Loucy (cell line): Measurements from ENCODE around the gene FOXP3.

ENCODE experiments used
- H2AFZ ChIP-seq: fragments of 200-600 bp; sonication (generic); 2 replicates; pipeline ENCODE4 v1.6.0; 2016; ENCODE audit warnings: antibody characterized with exemption, mild to moderate bottlenecking, low read length, moderate library complexity
- H3F3A ChIP-seq: fragments of 200-600 bp; 2 replicates; pipeline ENCODE4 v1.6.0; 2016; ENCODE audit warnings: antibody characterized with exemption, low read depth, mild to moderate bottlenecking
- H3K27me3 ChIP-seq: fragments of 200-600 bp; sonication (generic); 2 replicates; pipeline ENCODE4 v1.6.1; 2014; ENCODE audit warnings: low read length, mild to moderate bottlenecking; ENCODE audit not compliant: insufficient read depth, poor library complexity, severe bottlenecking
- H3K36me3 ChIP-seq: fragments of 200-600 bp; sonication (generic); 2 replicates; pipeline ENCODE4 v1.6.1; 2016; ENCODE audit warnings: low read length; ENCODE audit not compliant: insufficient read depth
- H3K4me1 ChIP-seq: fragments of 200-600 bp; sonication (generic); 2 replicates; pipeline ENCODE4 v1.5.1; 2014; ENCODE audit warnings: low read length, mild to moderate bottlenecking; ENCODE audit not compliant: insufficient read depth, poor library complexity, severe bottlenecking
- H3K4me2 ChIP-seq: fragments of 200-600 bp; sonication (generic); 2 replicates; pipeline ENCODE4 v1.6.0; 2014; ENCODE audit warnings: antibody characterized with exemption, low read length, low read depth, mild to moderate bottlenecking; ENCODE audit not compliant: poor library complexity, severe bottlenecking
- H3K4me3 ChIP-seq: fragments of 200-600 bp; sonication (generic); 2 replicates; pipeline ENCODE4 v1.5.1; 2014; ENCODE audit warnings: low read length, mild to moderate bottlenecking, mixed read lengths; ENCODE audit not compliant: poor library complexity, severe bottlenecking
- H3K79me2 ChIP-seq: fragments of 200-600 bp; sonication (generic); 2 replicates; pipeline ENCODE4 v1.6.1; 2014; ENCODE audit warnings: low read length; ENCODE audit not compliant: insufficient read depth
- H3K9ac ChIP-seq: fragments of 200-600 bp; sonication (generic); 2 replicates; pipeline ENCODE4 v1.6.0; 2014; ENCODE audit warnings: mild to moderate bottlenecking, low read depth, low read length, moderate library complexity; ENCODE audit not compliant: poor library complexity, severe bottlenecking
- H3K9me2 ChIP-seq: fragments of 200-600 bp; sonication (generic); replicated peaks from 2 replicates; pipeline ENCODE4 v1.6.1; 2016; ENCODE audit warnings: low read depth, low read length, mixed read lengths
- H3K9me3 ChIP-seq: fragments of 200-600 bp; sonication (generic); 2 replicates; pipeline ENCODE4 v1.6.1; 2014; ENCODE audit warnings: mild to moderate bottlenecking, antibody characterized with exemption, low read length, low read depth; ENCODE audit not compliant: insufficient read depth
- H4K20me1 ChIP-seq: fragments of 200-600 bp; sonication (generic); 2 replicates; pipeline ENCODE4 v1.6.0; 2014; ENCODE audit warnings: antibody characterized with exemption, low read length, mild to moderate bottlenecking; ENCODE audit not compliant: insufficient read depth, poor library complexity, severe bottlenecking
- CTCF ChIP-seq: fragments of 200-600 bp; sonication (generic); conservative IDR thresholded peaks from 2 replicates; pipeline ENCODE4 v1.5.1; 2014; ENCODE audit warnings: mild to moderate bottlenecking, antibody characterized with exemption, low read length
- EZH2phosphoT487 ChIP-seq: fragments of 200-600 bp; IDR thresholded peaks from 2 replicates; pipeline ENCODE4 v1.6.1; 2018; ENCODE audit warnings: antibody characterized with exemption, mild to moderate bottlenecking, moderate library complexity, borderline replicate concordance

Gene FOXP3

GRCh38 chrX:49272421-49272820 lies 7.9 kb upstream of the FOXP3 start:
- Histone ChIP-seq H4K20me1 (peaks cover 8% of the 10 kb centered on the region), H3K36me3 (no peaks in the 10 kb centered on the region), H3K4me1 (peaks cover 28% of the 10 kb centered on the region), H3K9me2 (no peaks in the 10 kb centered on the region), H3F3A (no peaks in the 10 kb centered on the region), H3K79me2 (peaks cover 19% of the 10 kb centered on the region; the same call in 1 of the 2 replicates), H3K9me3 (no peaks in the 10 kb centered on the region), H3K9ac (peak overlapping the region; percentile 33), H3K4me2 (peak overlapping the region; percentile 83), H2AFZ (no peak overlapping the region), H3K27me3 (no peaks in the 10 kb centered on the region), H3K4me3 (peak overlapping the region; percentile 86)
- TF ChIP-seq EZH2phosphoT487 (no peak), CTCF (no peak)

DNA sequence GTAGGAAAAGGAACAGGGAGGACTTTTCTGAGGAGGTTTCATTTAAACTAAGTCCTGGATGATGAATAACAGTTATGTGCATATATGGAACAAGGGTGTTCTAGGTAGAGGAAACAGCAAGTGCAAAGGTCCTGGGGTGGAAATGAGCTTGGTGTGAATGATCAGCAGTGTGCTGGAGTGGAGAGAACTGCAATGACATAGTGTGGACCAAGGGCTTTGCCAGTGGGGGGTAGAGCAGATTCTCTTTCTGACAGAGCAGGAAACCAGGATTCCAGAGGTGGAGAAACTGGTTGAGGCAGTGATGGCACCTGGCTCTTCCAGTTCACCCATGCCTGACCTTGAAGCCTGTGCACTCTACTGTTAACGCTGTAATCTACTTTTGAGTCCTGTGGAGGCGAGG lies 6.8 kb upstream of the FOXP3 start:
- peak overlapping the region; percentile 86 for H3K4me3 ChIP-seq
- peak overlapping the region; percentile 80 for H3K9ac ChIP-seq
- peak overlapping the region; percentile 83 for H3K4me2 ChIP-seq

GRCh38 chrX:49270249-49270921 lies 5.9 kb upstream of the FOXP3 start:
- H4K20me1 ChIP-seq = peaks cover 8% of the 10 kb centered on the region

More for the DNA sequence above, 6.8 kb upstream of the FOXP3 start:
- H2AFZ ChIP-seq = no peak overlapping the region
- H3K9me3 ChIP-seq = no peaks in the 10 kb centered on the region
- H3K27me3 ChIP-seq = no peaks in the 10 kb centered on the region
- no peak for TF ChIP-seq CTCF
- TF ChIP-seq EZH2phosphoT487 = no peak
- no peaks in the 10 kb centered on the region for H3K9me2 ChIP-seq
- peaks cover 8% of the 10 kb centered on the region for H4K20me1 ChIP-seq
- no peaks in the 10 kb centered on the region for H3F3A ChIP-seq
- no peaks in the 10 kb centered on the region for H3K36me3 ChIP-seq
- H3K4me1 ChIP-seq = peaks cover 28% of the 10 kb centered on the region
- peaks cover 19% of the 10 kb centered on the region; the same call in 1 of the 2 replicates for H3K79me2 ChIP-seq

More at GRCh38 chrX:49270249-49270921, 5.9 kb upstream of the FOXP3 start:
- Histone ChIP-seq H3K27me3 (no peaks in the 10 kb centered on the region), H3K4me2 (peak overlapping the region; percentile 83), H3K4me3 (peak overlapping the region; percentile 86), H3K9ac (peak overlapping the region; percentile 80), H3K9me2 (no peaks in the 10 kb centered on the region), H3K79me2 (peaks cover 19% of the 10 kb centered on the region; the same call in 1 of the 2 replicates), H3K36me3 (no peaks in the 10 kb centered on the region), H2AFZ (no peak overlapping the region; the same call in 1 of the 2 replicates), H3K4me1 (peaks cover 28% of the 10 kb centered on the region), H3F3A (no peaks in the 10 kb centered on the region), H3K9me3 (no peaks in the 10 kb centered on the region)
- no peak for TF ChIP-seq CTCF
- TF ChIP-seq EZH2phosphoT487 = no peak
